C4-2B (cell line): ENCODE results near the gene SLC9A1.

Experiments
- H3K27ac ChIP-seq: fragments of 450-650 bp; 2 replicates; pipeline ENCODE4 v1.5.1; 2017
- CTCF ChIP-seq: fragments of 450-650 bp; conservative IDR thresholded peaks from 2 replicates; pipeline ENCODE4 v1.5.1; 2017; ENCODE audit warnings: mild to moderate bottlenecking
- ZFX ChIP-seq: fragments of 450-650 bp; IDR thresholded peaks from 2 replicates; pipeline ENCODE4 v1.6.1; 2017

SLC9A1 gene

GRCh38 chr1:27053977-27054753, 100.8 kb downstream of the SLC9A1 start:
- TF ChIP-seq ZFX (no peak), CTCF (no peak)
- H3K27ac ChIP-seq = no peak overlapping the region

- TF ChIP-seq ZFX = no peak
- no peak for TF ChIP-seq CTCF
- no peak overlapping the region for H3K27ac ChIP-seq
Measured at GRCh38 chr1:27052527-27052926, 102.4 kb downstream of the SLC9A1 start.

- no peak for TF ChIP-seq CTCF
- no peak for TF ChIP-seq ZFX
- no peak overlapping the region for H3K27ac ChIP-seq
Measured at GRCh38 chr1:27049607-27050006, 105.3 kb downstream of the SLC9A1 start.

- TF ChIP-seq ZFX = no peak
- TF ChIP-seq CTCF = no peak
- H3K27ac ChIP-seq = no peak overlapping the region
Measured at GRCh38 chr1:27049100-27049499, 105.8 kb downstream of the SLC9A1 start.
